ENCODE data around the gene TRAPPC12. TPM values are rescaled to one million over a fixed set of nuclear protein-coding genes. Genes with fewer than 3 reads are reported as not detected.

TRAPPC12 gene
- polyA plus RNA-seq, 1 donor (not counting 4 experiments of a cell fraction or from before 2014, with no cell fraction given), result 44.2 TPM

- FAIRE-seq, result no peak
- H2AFZ ChIP-seq (ENCODE audit: control insufficient read depth, low read length), result no peak overlapping the region
These were observed 110.2 kb downstream of the TRAPPC12 start for GRCh38 chr2:3489764-3490115.

GRCh38 chr2:3490191-3491170 lies 111.0 kb downstream of the TRAPPC12 start:
- no peak overlapping the region for H3K4me2 ChIP-seq (ENCODE audit: control insufficient read depth, extremely low read depth, insufficient read depth, low read depth, low read length)
- H2AFZ ChIP-seq (ENCODE audit: control insufficient read depth, low read length), result no peak overlapping the region
- no peaks in the 10 kb centered on the region for H4K20me1 ChIP-seq (ENCODE audit: control insufficient read depth, extremely low read depth, insufficient read depth, low read length)
- no peak overlapping the region for H3K9ac ChIP-seq (ENCODE audit: control insufficient read depth, extremely low read depth, insufficient read depth, low read length)
- H3K4me3 ChIP-seq (ENCODE audit: control insufficient read depth in 2 of 3, extremely low read depth in 1 of 3, insufficient read depth in 2 of 3, low read depth in 1 of 3, low read length in 3 of 3), result no peak overlapping the region
- FAIRE-seq (no peak), DNase-seq (ENCODE audit: low read depth, low spot score) (no peak)
- no peaks in the 10 kb centered on the region for H3K36me3 ChIP-seq (ENCODE audit: control insufficient read depth in 2 of 2, extremely low read depth in 1 of 2, insufficient read depth in 2 of 2, low read length in 2 of 2)
- no peaks in the 10 kb centered on the region for H3K4me1 ChIP-seq (ENCODE audit: control insufficient read depth, extremely low read depth, insufficient read depth, low read length)
- H3K79me2 ChIP-seq (ENCODE audit: control insufficient read depth, insufficient read depth, low read length), result no peaks in the 10 kb centered on the region
- no peaks in the 10 kb centered on the region for H3K27me3 ChIP-seq (ENCODE audit: control insufficient read depth, extremely low read depth, insufficient read depth, low read length)
- no peak overlapping the region for H3K27ac ChIP-seq (ENCODE audit: control insufficient read depth, insufficient read depth, low read length)
- dilution Hi-C loops (cut with MboI; ENCODE audit: extremely low pct_ligation_motif_present, low sequenced_read_pairs), result no loop called here
- TF ChIP-seq EZH2 (IDR thresholded peaks at IDR 0.05; ENCODE audit: low read length) (no peak), CTCF (optimal IDR thresholded peaks at IDR 0.05 in 1 of 3, IDR thresholded peaks at IDR 0.05 in 1 of 3, conservative IDR thresholded peaks at IDR 0.05 in 1 of 3; ENCODE audit: extremely low read depth in 1 of 3, insufficient read depth in 2 of 3, low read length in 3 of 3) (no peak)
- H3K9me3 ChIP-seq (ENCODE audit: control insufficient read depth, low read depth, low read length), result no peaks in the 10 kb centered on the region
- H3K9me1 ChIP-seq (ENCODE audit: control insufficient read depth, extremely low read depth, insufficient read depth, low read length), result no peaks in the 10 kb centered on the region

More at GRCh38 chr2:3489764-3490115, 110.2 kb downstream of the TRAPPC12 start:
- Histone ChIP-seq H3K9ac (ENCODE audit: control insufficient read depth, extremely low read depth, insufficient read depth, low read length) (no peak overlapping the region), H3K27me3 (ENCODE audit: control insufficient read depth, extremely low read depth, insufficient read depth, low read length) (no peaks in the 10 kb centered on the region), H3K27ac (ENCODE audit: control insufficient read depth, insufficient read depth, low read length) (no peak overlapping the region), H3K9me1 (ENCODE audit: control insufficient read depth, extremely low read depth, insufficient read depth, low read length) (no peaks in the 10 kb centered on the region), H3K36me3 (ENCODE audit: control insufficient read depth in 2 of 2, extremely low read depth in 1 of 2, insufficient read depth in 2 of 2, low read length in 2 of 2) (no peaks in the 10 kb centered on the region), H3K79me2 (ENCODE audit: control insufficient read depth, insufficient read depth, low read length) (no peaks in the 10 kb centered on the region), H3K4me1 (ENCODE audit: control insufficient read depth, extremely low read depth, insufficient read depth, low read length) (no peaks in the 10 kb centered on the region), H3K9me3 (ENCODE audit: control insufficient read depth, low read depth, low read length) (no peaks in the 10 kb centered on the region), H3K4me3 (ENCODE audit: control insufficient read depth in 2 of 3, extremely low read depth in 1 of 3, insufficient read depth in 2 of 3, low read depth in 1 of 3, low read length in 3 of 3) (no peak overlapping the region), H4K20me1 (ENCODE audit: control insufficient read depth, extremely low read depth, insufficient read depth, low read length) (no peaks in the 10 kb centered on the region), H3K4me2 (ENCODE audit: control insufficient read depth, extremely low read depth, insufficient read depth, low read depth, low read length) (no peak overlapping the region)
- no peak for TF ChIP-seq CTCF (optimal IDR thresholded peaks at IDR 0.05 in 1 of 3, IDR thresholded peaks at IDR 0.05 in 1 of 3, conservative IDR thresholded peaks at IDR 0.05 in 1 of 3; ENCODE audit: extremely low read depth in 1 of 3, insufficient read depth in 2 of 3, low read length in 3 of 3)
- no peak for TF ChIP-seq EZH2 (IDR thresholded peaks at IDR 0.05; ENCODE audit: low read length)
- DNase-seq (ENCODE audit: low read depth, low spot score), result no peak
- dilution Hi-C loops (cut with MboI; ENCODE audit: extremely low pct_ligation_motif_present, low sequenced_read_pairs), result no loop called here
